HEK293T (cell line): ENCODE measurements around the gene CLDN7.
"Not testable (repeated sequence)": the region's sequence is repeated elsewhere in the genome, so short reads cannot be mapped to it uniquely, and the experiment has no call there.

Experiments used
- CTCF ChIA-PET: fragments of 350-600 bp; formaldehyde crosslinking; extraction: SDS; loops from one replicate; lab custom pipeline; 2021; ENCODE audit warnings: antibody characterized with exemption, inconsistent platforms; lab: Yijun Ruan, JAX
- POLR2A ChIA-PET: fragments of 350-600 bp; formaldehyde crosslinking; extraction: SDS; loops from one replicate; lab custom pipeline; 2020; ENCODE audit warnings: antibody characterized with exemption, inconsistent platforms; lab: Yijun Ruan, JAX
- DNase-seq: peaks from one replicate; pipeline ENCODE4 v3.0.0; 2012; ENCODE audit warnings: mixed read lengths; ENCODE audit errors: extremely low spot score
- ARNT ChIP-seq: fragments of 450-650 bp; IDR thresholded peaks from 2 replicates; pipeline ENCODE4 v1.6.1; 2017; ENCODE audit warnings: mild to moderate bottlenecking
- BHLHE40 ChIP-seq: fragments of 450-650 bp; IDR thresholded peaks from 2 replicates; pipeline ENCODE4 v1.6.1; 2016; ENCODE audit warnings: mild to moderate bottlenecking, moderate library complexity, borderline replicate concordance
- CTBP1 ChIP-seq: fragments of 450-650 bp; IDR thresholded peaks from 2 replicates; pipeline ENCODE4 v1.6.1; 2016; ENCODE audit warnings: borderline replicate concordance
- ELF4 ChIP-seq: fragments of 450-650 bp; IDR thresholded peaks from 2 replicates; pipeline ENCODE4 v1.6.1; 2017; ENCODE audit warnings: antibody characterized with exemption
- FOXA1 ChIP-seq: fragments of 450-650 bp; IDR thresholded peaks from 2 replicates; pipeline ENCODE4 v1.6.1; 2016; ENCODE audit warnings: mild to moderate bottlenecking
- FOXK2 ChIP-seq: fragments of 450-650 bp; IDR thresholded peaks from 2 replicates; pipeline ENCODE4 v1.6.1; 2016; ENCODE audit warnings: mild to moderate bottlenecking
- FOXM1 ChIP-seq: fragments of 450-650 bp; IDR thresholded peaks from 2 replicates; pipeline ENCODE4 v1.6.1; 2017; ENCODE audit warnings: mild to moderate bottlenecking, borderline replicate concordance
- HDGF ChIP-seq: fragments of 450-650 bp; IDR thresholded peaks from 2 replicates; pipeline ENCODE4 v1.6.1; 2017; ENCODE audit warnings: antibody characterized with exemption, borderline replicate concordance
- L3MBTL2 ChIP-seq: fragments of 450-650 bp; conservative IDR thresholded peaks from 2 replicates; pipeline ENCODE4 v1.6.1; 2016; ENCODE audit warnings: mild to moderate bottlenecking
- LEF1 ChIP-seq: fragments of 450-650 bp; IDR thresholded peaks from 2 replicates; pipeline ENCODE4 v1.6.1; 2017; ENCODE audit warnings: mild to moderate bottlenecking, borderline replicate concordance
- NFRKB ChIP-seq: fragments of 450-650 bp; IDR thresholded peaks from 2 replicates; pipeline ENCODE4 v1.6.1; 2016; ENCODE audit warnings: mild to moderate bottlenecking, moderate library complexity
- SP1 ChIP-seq: fragments of 450-650 bp; IDR thresholded peaks from 2 replicates; pipeline ENCODE4 v1.6.1; 2017
- SUZ12 ChIP-seq: fragments of 450-650 bp; IDR thresholded peaks from 2 replicates; pipeline ENCODE4 v1.6.1; 2016; ENCODE audit warnings: mild to moderate bottlenecking
- TARDBP ChIP-seq: fragments of 450-650 bp; IDR thresholded peaks from 2 replicates; pipeline ENCODE4 v1.6.1; 2016
- ZNF384 ChIP-seq: fragments of 450-650 bp; IDR thresholded peaks from 2 replicates; pipeline ENCODE4 v1.6.1; 2016
- TF ChIP-seq, protein P1 (sequence below): fragments of 450-650 bp; IDR thresholded peaks from 2 replicates; pipeline ENCODE4 v1.6.1; 2016

Gene CLDN7

DNA sequence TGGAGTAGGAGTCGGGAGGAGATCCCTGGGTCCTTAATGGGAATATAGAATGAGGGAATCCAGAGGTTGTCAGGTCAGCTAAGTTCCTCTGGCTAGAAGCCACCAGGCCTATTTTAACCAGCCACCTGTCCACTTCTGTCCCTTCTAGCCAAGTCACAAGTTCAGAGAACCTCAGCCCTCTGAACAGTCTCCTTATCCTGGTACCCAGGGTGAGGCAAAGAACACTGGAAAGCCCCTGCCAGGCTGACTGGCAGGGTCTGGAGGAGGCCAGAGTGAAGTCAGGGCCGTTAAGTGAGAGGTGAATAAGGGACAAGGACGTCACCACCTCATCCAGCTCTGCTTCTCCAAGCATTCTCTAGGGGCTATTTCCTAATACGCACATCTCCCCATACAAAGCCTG, 13.5 kb downstream of the CLDN7 start:
- DNase-seq, result no peak
- ChIA-PET POLR2A (interaction anchor here (4.3 kb wide), 1 partner anchor 9 kb away, joined by 52 read pairs; the partner anchor contains the start of genes GABARAP and PHF23), CTCF (no interaction called here)
- TF ChIP-seq BHLHE40 (no peak), CTBP1 (no peak), L3MBTL2 (no peak), ARNT (no peak), ZNF384 (no peak), NFRKB (no peak), LEF1 (no peak), SP1 (no peak)
- TF ChIP-seq, protein P1, sequence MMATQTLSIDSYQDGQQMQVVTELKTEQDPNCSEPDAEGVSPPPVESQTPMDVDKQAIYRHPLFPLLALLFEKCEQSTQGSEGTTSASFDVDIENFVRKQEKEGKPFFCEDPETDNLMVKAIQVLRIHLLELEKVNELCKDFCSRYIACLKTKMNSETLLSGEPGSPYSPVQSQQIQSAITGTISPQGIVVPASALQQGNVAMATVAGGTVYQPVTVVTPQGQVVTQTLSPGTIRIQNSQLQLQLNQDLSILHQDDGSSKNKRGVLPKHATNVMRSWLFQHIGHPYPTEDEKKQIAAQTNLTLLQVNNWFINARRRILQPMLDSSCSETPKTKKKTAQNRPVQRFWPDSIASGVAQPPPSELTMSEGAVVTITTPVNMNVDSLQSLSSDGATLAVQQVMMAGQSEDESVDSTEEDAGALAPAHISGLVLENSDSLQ, result no peak

DNA sequence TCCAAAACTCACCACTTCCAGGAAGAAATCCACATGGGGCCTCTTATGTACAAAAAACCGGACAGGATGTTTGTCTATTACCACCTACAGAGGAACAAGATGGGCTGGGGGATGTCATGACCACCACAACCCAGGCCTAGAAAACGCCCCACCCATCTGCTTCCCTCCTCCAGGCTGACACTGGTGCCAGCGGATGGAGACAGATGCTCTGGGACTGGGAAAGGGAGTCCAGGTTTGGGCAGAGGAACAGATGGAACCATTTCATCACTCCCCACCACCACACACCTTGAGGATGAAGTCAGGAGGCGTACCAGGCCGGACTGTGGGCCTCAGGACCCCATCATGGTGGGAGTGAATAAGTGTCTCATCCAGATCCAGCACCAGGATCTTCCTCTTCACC, 15.5 kb downstream of the CLDN7 start:
- CTCF ChIA-PET, result interaction anchor here (1.1 kb wide), 1 partner anchor 11 kb away, joined by 3 read pairs; no protein-coding TSS in a partner anchor
- no peak for TF ChIP-seq NFRKB
- no peak for TF ChIP-seq TARDBP
- no peak for TF ChIP-seq ARNT
- TF ChIP-seq FOXM1, result no peak
- TF ChIP-seq BHLHE40, result no peak
- TF ChIP-seq HDGF, result no peak
- no peak for TF ChIP-seq ZNF384
- no peak for TF ChIP-seq CTBP1
- TF ChIP-seq SP1, result no peak
- no peak for TF ChIP-seq SUZ12
- TF ChIP-seq ELF4, result no peak
- TF ChIP-seq, protein P1, result no peak
- no peak for TF ChIP-seq L3MBTL2
- no peak for DNase-seq
- POLR2A ChIA-PET, result no interaction called here

DNA sequence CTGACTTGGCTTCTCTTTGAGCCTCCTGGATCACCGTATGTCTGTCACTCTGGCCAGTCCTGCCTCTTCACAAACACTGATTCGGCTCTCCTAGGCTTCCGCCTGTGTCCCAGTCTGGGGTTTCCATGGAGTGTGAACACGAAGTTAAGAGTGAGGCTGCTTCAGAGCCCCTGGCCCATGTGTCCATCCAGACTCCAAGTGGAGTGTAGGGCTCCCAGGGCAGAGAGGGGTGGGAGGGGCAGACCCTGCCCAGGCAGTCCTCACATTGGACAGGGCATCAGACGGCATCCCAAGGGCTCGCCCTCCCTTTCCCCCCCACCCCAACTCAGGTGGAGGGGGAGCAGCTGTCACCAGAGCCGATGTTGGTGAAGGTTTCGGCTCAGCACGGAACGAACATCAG, 18.4 kb downstream of the CLDN7 start:
- ChIA-PET POLR2A (interaction anchor here (1.6 to 2.8 kb wide), 2 partner anchors 9 to 86 kb away, joined by 7 to 11 read pairs; partner anchors contain the start of genes DVL2 and NEURL4), CTCF (interaction anchor here (0.6 kb wide), 1 partner anchor 372 kb away, joined by 3 read pairs; no protein-coding TSS in a partner anchor)
- DNase-seq, result not testable (repeated sequence)

DNA sequence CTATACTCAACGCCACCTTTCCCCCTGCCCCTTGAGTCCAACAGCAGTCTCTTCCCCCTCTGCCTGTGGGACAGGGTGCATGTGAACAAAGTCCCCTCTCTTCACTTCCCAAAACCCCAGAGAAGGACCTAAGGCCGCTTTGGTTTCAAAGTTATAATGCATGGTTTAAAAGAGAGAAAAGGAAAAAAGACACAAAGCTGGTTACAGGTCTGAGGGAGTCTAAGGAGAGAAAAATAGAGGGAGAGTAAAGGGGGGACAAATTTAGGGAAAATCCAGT, 18.9 kb downstream of the CLDN7 start:
- POLR2A ChIA-PET, result interaction anchor here (1.4 to 9.7 kb wide), 6 partner anchors 7 to 86 kb away, joined by 3 to 166 read pairs (median 9); partner anchors contain the start of genes ACADVL, CTDNEP1, DLG4 and DVL2
- TF ChIP-seq ARNT (no peak), FOXK2 (no peak), FOXA1 (no peak), SP1 (no peak), TARDBP (no peak), BHLHE40 (no peak), NFRKB (no peak), HDGF (no peak), FOXM1 (no peak), L3MBTL2 (no peak), ZNF384 (no peak), SUZ12 (no peak), CTBP1 (no peak), ELF4 (no peak), LEF1 (no peak)
- TF ChIP-seq, protein P1, result no peak
- no peak for DNase-seq
- CTCF ChIA-PET, result interaction anchor here (0.6 kb wide), 1 partner anchor 372 kb away, joined by 3 read pairs; no protein-coding TSS in a partner anchor

DNA sequence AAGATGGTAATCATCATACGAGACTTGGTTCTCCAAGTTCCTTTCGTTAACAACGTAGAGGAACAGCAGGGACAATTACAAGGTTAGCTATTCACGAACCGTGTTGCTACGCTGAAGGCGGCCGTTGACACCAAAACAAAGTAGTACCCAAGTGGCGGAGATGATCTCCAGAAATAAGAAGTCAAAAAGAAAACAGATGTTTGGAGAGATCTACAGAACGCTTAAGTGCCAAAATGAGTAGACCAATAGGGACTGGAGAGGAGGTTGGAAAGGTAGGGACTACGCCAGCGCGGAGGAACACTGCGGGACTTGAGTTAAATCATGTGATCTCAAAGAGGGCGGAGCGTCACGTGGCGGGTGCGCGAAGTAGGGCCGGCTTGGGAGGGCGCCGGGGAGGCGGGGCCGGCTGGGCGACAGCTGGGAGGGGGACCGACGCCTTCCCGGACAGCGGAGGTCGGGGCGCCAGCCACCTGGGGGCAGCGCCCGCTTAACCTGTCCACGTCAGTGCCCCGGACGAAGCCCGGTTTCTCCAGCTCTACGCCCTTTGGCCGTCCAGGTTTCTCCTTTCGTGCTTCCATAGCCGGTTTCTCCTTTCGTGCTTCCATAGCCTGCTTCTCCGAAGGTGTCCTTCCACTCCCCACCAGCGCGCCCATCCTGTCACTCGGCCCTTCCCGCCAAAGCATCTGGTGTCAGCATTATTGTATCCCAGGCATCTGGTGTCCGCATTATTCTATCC, 19.4 kb downstream of the CLDN7 start:
- POLR2A ChIA-PET, result interaction anchor here (1.4 to 9.7 kb wide), 8 partner anchors 7 to 87 kb away, joined by 3 to 166 read pairs (median 8); partner anchors contain the start of genes ACADVL, CTDNEP1, DLG4 and DVL2
- CTCF ChIA-PET, result interaction anchor here (0.9 kb wide), 1 partner anchor 22 kb away, joined by 4 read pairs; no protein-coding TSS in a partner anchor
- peak; percentile 79 for DNase-seq
- TF ChIP-seq L3MBTL2, result peak; percentile 61
- TF ChIP-seq ELF4, result peak; percentile 38; the same call in 1 of the 2 replicates
- TF ChIP-seq SP1, result no peak
- peak; percentile 76 for TF ChIP-seq CTBP1
- TF ChIP-seq ZNF384, result no peak
- TF ChIP-seq FOXM1, result peak; percentile 77; the same call in 1 of the 2 replicates
- TF ChIP-seq HDGF, result peak; percentile 83; the same call in 1 of the 2 replicates
- TF ChIP-seq BHLHE40, result no peak
